GM04504 (cell line): Measurements from ENCODE around the gene SMIM29.
"Not testable (repeated sequence)": the region's sequence is repeated elsewhere in the genome, so short reads cannot be mapped to it uniquely, and the experiment has no call there.

Experiments
- DNase-seq: peaks from one replicate; pipeline ENCODE4 v3.0.0-alpha.2; 2012; ENCODE audit warnings: low read depth

The SMIM29 gene

GRCh38 chr6:34248727-34249468 lies at the start of gene SMIM29:
Gene SMIM29, minus strand, starts transcription at chr6:34249006. Its CDS starts 1,215 bp downstream, at chr6:34247791.
- DNase-seq = peak; percentile 85

DNA sequence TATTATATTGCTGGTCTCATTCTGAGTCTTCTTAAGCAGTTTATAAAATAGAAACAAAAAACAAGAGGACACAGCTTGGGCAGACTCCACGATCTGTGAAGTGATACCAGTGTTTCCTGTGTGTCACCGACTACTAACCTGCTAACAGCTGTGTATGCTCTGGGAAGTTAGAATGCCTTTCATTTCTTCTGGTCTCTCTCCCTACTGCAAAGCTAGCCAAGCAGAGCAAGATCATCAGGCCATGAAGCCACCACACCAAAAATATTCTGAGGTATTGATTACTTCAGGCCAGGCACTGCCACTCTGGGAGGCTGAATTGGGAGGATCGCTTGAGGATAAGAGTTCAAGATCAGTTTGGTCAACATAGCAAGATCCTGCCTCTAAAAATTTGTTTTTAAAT lies 46.9 kb upstream of the SMIM29 start:
- DNase-seq = no peak

- no peak for DNase-seq
Observed at GRCh38 chr6:34292954-34293353, 44.1 kb upstream of the SMIM29 start.

DNA sequence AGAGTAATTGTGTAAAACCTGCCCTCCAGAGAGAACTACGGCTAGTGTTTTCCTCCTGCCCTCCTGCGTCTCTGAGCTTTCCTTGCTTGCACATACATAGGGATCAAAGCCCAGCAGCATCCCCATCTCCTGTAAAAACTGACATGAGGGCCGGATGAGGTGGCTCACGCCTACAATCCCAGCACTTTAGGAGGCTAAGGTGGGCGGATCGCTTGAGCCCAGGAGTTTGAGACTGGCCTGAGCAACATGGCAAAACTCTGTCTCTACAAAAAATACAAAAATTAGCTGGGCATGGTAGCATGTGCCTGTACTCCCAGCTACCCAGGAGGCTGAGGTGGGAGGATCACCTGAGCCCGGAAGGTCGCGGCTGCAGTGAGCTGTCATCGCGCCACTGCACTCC lies 40.3 kb upstream of the SMIM29 start:
- no peak for DNase-seq

GRCh38 chr6:34288581-34288980 lies 39.8 kb upstream of the SMIM29 start:
- DNase-seq = no peak

DNA sequence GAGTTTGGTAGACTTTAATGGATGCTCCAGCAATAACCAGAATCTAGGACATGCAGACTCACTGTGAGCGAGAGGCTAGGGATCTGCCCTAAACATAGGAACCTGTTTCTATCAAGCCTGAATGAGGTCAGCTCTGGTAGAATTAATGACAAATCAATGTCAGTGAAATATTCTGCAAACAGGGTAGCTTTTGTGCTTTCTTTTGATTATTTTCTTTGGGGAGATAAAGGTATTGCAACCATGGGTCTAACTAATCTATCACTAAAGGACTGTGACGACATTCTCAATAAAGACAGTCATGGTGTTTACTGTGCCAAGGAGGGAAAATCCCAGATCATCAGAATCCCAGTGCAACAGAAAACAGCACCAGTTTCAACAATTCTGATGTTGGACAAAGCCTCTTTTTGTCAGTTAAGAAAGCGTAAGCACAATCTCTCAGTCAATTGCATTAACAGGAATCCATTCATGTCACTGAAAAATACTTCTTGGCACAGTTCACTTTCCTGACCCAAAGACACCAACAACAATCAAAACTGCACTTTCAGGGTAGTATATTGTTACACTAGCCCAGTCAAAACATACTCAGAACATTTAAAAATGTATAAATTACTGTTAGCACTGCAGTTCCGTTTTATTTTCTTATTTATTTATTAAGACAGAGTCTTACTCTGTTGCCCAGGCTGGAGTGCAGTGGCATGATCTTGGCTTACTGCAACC lies 36.8 kb upstream of the SMIM29 start:
- no peak for DNase-seq

- peak; percentile 43 for DNase-seq
Observed at GRCh38 chr6:34284563-34285447, 36.0 kb upstream of the SMIM29 start.

DNA sequence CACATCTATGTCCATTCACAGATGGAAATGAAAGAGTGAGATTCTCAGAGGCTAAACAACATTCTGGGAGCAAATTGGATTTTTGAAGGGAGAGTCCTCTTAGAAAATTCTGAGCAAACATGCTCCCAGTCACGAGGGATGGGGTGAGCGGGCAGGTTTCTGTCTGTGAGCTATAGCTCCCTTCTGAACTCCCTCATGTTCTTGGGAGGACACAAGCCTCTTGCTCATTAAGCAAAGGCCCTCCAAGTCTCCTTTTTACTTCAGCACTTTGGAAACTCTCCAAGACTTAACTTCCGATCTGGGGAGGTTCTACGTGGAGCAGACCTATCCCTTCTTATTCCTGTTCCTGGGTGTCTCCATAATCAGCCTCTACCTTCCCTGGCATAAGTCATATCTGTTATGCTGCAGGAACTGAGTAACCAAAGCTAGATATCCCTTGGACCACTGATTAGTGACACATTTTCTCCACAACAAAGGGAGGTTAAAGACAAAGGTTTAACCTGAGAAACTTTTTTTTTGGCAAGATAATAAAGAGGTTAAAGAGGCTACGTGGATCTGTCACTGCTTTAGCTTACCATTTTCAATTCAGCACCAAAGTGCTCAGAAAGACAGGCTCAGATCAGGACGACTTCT lies 33.0 kb upstream of the SMIM29 start:
- no peak for DNase-seq

- DNase-seq = no peak
Observed at GRCh38 chr6:34280216-34280615, 31.4 kb upstream of the SMIM29 start.

DNA sequence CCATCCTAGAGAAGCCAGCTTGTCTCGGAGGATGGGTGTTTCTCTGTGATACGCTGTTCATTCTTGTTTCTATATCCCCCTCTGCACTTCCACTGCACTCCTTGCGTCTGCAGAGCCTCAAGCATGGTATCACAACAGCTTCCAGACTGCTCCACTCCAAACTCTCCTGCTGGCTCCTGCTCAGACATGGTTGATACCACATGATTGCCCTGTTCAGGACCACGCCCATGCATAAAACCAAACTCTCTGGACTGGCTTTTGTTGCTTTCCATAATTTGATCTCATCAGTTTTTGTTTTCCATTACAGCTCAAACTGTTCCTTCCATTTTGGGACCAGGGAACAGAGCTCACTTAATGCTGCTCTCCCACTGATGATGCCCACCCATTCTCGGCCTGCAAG lies 30.0 kb upstream of the SMIM29 start:
- DNase-seq = no peak

DNA sequence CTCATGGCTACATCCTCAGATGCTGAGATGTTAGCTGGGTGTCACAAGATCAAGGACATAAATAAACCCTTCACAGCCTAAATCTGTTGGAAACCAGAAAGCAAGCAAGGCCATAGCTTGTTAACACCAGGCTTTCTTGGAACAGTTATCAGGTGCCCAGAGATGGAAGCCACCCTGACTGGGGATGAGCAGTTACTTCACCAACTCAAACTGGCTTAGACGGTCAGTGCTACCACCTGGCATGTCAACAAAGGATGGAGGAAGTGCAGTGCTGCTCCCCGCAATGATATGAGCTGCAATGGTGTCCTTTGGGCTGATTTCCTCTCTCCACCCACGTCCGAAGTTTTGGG lies 28.9 kb upstream of the SMIM29 start:
- DNase-seq = no peak

DNA sequence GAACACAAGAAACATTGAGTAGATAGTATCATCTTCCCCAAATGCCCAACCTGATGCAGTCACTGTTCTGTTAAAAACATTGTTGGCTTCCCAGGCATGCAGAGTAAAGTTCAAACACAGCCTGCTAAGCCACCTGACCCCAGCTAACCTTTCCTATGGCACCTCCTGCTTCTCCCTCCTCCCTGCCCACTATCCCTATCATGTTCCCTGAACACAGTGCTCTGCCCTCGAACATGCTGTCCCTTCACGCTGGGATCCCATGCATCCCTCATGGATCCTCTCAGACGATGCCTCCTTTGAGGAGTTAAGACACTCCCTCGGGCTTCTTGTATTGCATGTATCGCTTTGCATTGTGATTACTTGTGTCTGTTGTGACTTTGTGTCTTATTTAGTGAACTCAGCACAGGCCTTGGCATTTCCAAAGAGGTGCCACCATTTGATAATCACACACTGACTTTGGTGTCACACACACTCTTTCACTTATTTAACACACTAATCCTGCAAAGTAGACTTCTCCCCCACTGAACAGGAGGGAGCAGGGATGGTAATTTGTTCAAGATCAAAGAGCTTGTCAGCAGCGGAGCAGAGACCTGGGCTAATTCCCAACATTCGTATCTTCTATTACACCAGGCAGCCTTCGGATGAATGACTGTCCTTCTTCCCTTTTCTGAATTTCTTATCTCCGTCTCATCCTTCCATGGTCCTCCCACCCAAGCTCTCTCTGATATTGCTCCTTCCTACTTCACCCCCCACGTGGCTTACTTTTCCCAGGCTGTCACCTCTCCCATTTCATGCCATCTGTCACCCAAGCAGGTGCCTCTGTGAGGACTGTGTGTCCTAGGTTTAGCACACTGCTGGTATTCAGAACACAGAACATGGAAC lies 28.3 kb upstream of the SMIM29 start:
- DNase-seq = no peak

DNA sequence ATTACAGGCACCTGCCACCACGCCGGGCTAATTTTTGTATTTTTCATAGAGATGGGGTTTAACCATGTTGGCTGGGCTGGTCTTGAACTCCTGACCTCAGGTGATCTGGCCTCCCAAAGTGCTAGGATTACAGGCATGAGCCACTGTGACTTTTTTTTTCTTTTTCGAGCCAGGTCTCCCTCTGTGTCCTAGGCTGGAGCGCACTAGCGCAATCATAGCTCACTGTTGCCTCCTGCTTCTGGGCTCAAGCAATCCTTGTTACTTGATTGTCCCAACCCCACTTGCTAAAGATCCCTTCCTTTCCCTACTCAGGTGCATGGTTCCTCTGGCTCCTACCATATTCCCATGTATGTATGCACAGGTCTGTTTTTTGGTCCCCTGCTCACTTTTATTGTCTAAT lies 27.4 kb upstream of the SMIM29 start:
- no peak for DNase-seq

DNA sequence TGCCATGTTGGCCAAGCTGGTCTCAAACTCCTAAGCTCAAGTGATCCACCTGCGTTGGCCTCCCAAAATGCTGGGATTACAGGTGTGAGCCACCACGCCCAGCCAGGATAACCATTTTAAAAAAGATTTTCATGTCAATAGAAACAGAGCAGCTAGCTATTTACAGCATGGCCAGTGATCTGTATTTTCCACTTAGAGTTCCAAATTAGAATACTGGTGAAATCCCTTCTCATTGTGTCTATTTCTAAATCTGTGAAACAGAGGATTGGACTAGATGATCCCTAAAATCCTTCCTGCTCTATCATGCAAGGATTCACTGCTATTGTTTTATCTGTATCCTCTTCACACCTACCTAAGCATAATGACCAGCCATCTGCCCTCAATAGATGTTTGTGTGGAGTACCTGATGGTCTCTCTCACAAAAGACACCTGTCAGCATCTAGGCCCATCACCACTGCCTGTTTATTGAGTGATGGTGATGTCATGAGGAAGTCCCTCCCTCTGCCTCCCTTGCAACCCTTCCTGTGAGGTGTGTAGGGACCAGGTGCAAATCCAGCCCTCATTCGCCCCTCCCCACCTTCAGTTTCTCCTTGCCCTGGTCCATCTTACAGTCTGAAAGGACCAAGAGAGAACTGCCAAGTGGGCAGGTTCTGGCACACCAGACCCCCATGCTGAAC lies 26.5 kb upstream of the SMIM29 start:
- DNase-seq = no peak

DNA sequence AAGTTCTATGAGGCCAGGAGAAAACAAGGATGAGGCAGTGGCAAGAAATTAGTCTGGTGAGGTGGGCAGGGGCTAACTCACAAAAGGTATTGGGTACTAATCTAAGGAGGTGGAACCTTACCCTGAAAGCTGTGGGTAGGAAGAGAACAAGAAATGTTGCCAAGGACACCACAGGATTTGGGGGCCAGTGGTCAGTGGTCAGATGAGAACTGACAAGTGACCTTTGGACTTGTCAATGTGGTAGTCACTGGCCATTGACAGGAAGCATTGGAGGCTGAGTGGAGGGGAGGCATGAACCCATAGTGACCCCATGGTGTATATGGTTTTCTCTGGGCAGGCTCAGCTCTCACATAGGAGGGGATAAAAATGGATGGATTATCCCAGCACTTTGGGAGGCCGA lies 25.3 kb upstream of the SMIM29 start:
- DNase-seq = no peak

DNA sequence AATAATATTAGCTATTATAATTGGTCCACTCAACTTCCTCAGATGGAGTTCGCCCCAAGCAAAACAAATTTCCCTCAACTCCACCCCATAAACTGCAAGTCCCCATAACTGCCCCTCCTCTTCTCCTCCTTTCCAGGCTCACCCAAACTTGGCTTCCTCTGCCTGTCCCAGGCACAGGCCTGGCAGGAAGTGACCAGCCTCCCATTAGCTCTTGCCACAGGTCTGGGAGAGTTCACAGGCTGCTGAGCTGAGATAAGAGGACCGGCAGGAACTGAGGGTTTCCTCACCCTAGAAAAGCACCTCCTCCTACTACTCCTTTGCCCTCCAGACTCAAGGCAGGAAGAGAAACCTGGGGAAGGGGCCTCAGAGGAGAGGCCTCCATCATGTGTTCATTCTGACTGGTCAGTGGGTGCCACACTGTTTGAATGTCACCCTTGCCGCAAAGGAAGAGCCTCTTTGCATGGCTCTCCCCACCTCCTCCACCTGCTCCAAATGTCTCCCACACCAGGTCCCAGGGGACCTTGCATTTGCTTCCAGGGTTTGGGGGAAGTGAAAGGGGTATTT lies 24.5 kb upstream of the SMIM29 start:
- no peak for DNase-seq

- DNase-seq = no peak
Observed at GRCh38 chr6:34272013-34272926, 23.5 kb upstream of the SMIM29 start.

- not testable (repeated sequence) for DNase-seq
Observed at GRCh38 chr6:34269658-34270341, 21.0 kb upstream of the SMIM29 start.

GRCh38 chr6:34269132-34269531 lies 20.3 kb upstream of the SMIM29 start:
- DNase-seq = not testable (repeated sequence)
